ENCODE results near the gene PLCH1.

Gene PLCH1

DNA sequence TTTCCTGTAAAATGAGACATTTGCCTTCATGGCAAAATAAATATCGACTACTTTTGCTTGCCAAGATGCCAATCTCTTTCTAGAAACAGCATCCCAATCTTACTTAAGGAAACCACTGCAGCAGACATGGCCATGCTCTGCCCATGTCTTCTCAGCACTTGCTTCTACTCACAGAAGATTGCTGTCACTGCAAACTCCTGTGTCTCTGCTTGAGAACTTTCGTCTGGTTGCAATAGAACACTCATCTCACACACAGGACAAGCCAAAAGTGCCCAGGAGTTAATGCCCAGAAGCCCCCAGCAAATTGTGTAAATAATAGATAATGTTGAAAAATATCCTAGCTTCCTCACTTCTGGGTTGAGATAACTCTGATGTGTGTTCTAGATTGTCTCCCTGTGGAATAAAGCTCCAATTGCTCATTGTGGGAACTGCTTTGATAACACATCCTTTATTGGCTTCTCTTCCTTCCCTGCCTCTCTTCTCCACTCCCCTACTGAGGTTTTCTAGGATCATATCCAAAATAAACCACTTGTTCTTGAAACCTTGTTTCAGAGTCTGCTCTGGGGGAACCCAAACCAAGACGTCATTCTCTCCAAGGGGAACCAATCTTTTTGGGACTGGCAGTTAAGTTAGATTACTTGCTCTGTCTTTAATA, 295.1 kb downstream of the PLCH1 start:
- no peak for DNase-seq

DNA sequence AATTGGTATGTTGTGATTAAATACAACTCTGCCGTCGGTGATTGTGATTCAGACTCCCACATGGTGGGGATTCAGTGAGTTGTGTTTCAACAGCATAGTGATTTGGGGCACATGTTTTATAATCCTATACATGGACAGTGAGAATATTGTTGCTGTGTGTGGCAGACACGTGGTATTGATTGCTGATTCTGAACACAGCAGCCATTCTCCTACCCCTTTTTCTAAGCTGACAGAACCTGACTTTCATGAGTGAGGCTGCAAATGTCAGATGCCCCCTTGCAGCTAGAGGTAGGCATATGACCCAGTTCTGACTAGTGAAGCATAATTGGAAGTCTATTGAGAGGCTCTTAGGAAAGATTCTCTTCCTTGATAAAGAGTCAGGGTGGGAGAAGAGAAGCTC, 296.3 kb downstream of the PLCH1 start:
- no peak for DNase-seq

GRCh38 chr3:155446366-155446765, 298.5 kb downstream of the PLCH1 start:
- no peak for DNase-seq

DNA sequence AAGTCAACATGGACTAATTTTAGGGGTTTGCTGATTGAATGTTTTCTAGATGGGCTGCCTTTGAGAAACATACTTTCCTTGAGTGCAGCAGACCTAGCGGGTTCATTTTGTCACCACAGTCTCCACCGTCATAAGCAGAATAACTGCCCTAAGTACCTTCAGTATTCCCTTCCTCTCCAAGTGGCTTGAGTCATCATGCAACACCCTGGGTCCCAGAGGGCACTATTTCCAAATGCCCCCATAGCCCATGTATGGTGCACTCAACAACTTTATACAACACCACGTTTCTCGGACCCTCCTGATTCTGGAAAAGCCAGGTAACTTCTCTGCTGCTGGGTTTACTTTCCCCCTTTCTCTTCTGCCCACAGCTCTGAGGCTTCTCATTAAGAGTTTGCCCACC, 300.1 kb downstream of the PLCH1 start:
- DNase-seq, result no peak

GRCh38 chr3:155443815-155444214, 301.1 kb downstream of the PLCH1 start:
- no peak for DNase-seq

DNA sequence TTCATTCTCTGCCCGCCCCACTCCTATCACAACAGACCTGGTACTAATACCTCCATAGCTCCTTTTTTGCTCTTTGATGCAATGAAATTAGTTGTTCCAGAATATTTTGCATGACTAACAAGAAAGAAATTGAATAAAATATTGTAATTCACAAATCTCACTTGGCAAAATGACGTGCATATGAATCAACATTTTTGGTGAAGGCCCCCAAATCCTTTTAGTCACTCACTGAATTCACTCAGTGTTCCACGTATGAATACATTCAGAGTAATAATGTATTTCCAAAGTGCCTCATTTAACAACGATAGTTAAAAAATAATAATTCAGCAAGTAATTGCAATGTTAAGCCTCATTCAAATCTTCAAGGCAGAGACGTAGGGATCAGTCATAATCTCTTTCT, 302.8 kb downstream of the PLCH1 start:
- DNase-seq, result no peak

GRCh38 chr3:155441506-155441905, 303.4 kb downstream of the PLCH1 start:
- no peak for DNase-seq

DNA sequence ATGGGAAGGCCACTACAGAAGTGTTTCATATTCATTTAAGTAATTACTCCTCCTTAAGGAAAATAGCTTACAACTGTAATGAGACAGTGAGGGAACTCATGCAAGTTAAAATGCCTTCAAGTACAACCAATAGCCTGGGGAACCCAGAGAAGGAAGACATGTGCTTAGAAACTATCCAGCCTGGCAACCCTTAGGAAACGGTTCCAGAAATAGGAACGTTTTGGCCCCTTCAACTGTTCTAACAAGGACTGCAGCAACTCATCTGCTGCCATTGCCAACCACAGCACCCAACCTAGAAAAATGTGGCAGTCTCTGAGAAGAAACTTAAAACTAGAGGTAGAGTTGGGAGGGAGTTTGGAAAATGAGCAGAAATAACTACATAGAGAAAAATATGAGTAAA, 303.8 kb downstream of the PLCH1 start:
- DNase-seq, result no peak

DNA sequence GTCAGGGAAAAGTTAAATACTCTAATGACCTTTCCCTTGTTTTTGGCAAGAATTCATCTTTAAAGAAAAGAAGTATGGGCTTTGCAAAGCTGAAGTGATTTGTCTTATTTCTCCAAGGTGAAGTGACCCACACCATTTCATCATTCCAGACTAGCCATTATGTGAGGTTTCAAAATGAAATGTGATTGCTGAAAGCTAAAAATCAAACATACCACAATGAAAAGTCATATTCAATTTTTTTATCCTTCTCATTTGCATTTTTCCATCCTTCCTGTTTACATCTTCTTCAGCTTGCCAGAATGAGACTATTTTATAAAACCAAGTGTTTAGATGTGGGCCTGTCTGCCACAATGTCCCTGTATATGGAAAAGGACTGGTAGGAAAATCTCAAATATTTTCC, 309.1 kb downstream of the PLCH1 start:
- DNase-seq, result no peak

DNA sequence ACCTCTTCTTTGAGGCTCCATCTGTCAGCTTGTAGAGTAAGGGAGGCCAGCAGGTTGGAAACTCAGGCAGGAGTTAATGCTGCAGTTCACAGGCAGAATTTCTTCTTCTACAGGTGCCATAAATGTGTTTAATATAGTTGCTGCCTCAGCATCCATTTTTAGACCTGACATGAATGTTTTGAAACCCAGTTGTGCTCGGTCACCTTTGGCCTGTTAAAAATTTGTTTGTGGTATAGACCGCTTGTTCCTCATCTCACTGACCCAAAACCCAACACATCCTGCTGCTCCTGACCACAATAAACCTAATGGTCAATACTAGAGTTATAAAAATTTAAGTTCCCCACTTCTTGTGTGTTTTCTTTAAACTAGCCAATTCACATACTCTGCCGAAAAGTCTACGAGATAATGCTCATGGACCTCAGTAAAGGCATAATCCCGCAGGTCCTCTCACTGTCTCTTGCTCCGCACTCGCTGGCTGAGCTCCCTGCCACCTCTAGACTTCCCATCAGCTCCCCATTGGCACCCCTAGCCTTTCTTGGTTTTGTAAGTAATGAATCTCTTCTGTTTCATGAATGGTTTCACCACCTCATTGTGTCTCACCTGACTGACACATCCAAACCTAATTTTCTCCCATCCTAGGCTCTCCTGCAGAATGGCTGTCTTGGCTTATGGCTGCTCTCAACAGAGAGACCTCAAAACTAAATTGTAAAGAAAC, 312.9 kb downstream of the PLCH1 start:
- no peak for DNase-seq

- no peak for DNase-seq
Measured at GRCh38 chr3:155428563-155428962, 316.3 kb downstream of the PLCH1 start.

DNA sequence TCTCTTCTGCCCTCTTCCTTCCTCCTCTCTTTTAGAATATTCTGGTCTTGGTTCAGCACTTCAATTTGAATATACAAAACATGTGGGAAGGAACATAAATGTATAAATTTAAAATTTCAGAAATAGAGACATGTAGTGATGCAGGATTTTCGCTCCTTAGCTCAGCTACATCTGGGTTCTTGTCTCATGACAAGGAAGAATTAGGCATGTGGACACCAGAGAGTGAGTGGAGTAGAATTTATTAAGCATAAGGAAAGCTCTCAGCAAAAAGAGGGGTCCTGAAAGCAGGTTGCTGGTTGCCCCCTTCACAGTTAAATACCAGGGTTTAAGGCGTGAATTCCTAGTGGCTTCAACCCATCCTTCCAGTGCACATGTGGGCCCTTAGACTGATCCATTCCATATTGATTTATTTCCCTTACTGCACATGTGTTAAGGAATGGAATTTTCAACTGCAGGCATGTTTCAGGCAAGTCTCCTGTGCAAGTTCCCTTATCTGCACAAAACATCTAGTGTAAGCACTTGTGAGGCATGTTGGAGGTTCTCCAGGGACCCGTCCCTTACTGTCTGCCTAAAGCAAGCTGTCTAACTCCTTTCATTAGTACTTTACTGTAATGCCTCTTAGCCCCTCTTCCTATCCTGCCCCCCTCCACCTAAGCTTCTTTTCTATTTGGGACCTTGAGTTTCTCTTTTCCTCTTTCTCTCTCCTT, 318.2 kb downstream of the PLCH1 start:
- peak; percentile 5 for DNase-seq

DNA sequence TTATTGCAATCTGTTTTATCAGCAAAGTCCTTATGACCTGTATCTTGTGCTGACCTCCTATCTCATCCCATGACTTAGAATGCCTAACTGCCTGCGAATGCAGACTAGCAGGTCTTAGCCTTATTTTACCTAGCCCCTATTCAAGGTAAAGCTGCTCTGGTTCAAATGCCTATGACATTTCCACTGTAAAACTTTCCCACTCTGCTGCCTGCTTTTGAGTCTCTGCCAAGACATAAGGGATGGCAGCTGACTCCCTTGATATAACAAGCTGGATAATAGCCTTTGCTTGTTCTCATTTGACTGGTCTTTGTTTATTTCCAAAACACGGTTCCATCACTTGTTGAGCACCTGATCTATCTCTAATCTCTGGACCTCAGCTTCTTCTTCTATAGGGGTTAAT, 319.5 kb downstream of the PLCH1 start:
- DNase-seq, result no peak

GRCh38 chr3:155424323-155424710, 320.6 kb downstream of the PLCH1 start:
- no peak for DNase-seq

GRCh38 chr3:155423526-155424322, 321.1 kb downstream of the PLCH1 start:
- no peak for DNase-seq

DNA sequence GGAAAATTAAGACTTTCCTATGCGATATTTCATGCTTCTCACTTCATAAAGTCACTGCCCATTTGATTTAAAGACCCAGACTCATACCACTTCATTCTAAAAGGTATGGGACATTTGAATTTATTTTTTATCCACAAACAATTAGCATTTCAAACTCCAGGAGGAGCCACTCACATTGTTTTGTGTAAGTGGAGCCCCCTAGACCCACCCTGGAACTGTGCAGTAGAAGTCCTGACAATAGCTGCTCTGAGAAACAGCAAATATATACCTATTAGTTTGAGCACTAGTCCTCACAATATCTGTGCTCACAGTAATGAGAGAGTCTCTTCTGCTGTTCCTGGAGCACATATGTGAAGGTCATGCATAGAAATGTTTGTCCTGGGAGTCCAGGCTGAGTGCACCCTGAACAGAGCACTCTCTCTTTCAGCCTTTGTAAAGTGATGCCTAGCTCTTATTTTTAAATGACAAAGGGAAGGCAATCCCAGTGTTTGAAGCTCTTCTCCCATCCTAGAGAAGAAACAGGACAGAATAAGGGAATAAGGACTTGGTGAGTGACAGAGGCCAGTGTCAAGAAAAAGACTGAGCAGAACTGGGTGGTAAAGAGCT, 323.9 kb downstream of the PLCH1 start:
- DNase-seq, result no peak

DNA sequence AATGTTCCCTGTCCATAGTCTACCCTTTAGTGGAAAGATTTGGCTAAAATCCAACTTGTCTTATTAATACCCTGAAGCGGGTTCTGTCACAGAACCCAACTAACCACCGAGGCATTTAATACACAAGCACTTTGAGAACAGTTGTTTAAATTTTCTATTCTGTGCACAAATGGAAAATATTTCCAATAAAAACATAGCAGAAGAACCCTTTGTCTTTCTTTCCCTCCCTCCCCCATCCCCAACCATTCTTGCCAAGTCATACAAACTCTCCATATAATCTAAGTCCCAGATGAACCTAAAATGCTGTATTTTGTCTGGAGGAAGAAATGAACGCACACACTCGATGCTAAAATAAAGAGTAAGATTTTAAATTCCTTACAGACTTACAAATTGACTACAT, 324.5 kb downstream of the PLCH1 start:
- DNase-seq, result no peak

GRCh38 chr3:155418407-155418806, 326.5 kb downstream of the PLCH1 start:
- no peak for DNase-seq

GRCh38 chr3:155417119-155417517, 327.8 kb downstream of the PLCH1 start:
- no peak for DNase-seq

- DNase-seq, result no peak
Measured at GRCh38 chr3:155416500-155417118, 328.3 kb downstream of the PLCH1 start.

GRCh38 chr3:155412904-155413303, 332.0 kb downstream of the PLCH1 start:
- no peak for DNase-seq

DNA sequence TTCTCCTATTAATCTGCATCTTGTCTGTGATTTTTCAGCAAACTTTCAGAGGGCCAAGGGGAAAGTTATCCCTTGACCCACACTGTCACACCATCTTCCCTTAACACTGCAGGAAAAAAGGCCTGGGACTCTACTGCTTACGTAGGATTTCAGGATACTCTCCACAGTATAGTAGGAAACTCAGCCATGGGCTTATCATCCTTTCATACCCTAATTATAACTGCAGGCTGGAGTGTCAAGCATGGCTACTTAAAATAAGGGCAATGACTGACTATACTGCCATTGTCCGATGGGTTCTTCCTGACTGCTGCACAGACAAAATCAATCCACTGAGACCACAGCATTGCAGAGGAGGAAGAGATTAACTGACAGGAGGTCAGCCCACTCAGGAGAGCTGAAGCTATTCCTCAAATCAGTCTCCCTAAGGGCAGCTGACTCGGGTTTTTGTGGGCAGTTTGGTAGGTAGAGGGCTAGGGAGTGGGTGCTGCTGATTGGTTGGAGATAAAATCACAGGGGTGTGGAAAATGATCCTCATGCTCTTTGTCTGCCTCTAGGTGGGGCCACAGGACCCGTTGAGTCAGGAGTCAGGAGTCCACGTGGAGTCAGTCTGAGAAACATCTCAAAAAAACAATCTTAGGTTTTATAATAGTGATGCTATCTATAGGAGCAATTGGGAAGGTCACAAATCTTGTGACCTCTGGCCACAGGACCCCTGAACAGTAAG, 333.2 kb downstream of the PLCH1 start:
- DNase-seq, result peak; percentile 31
